ENCODE data around the gene COX19.

COX19 gene

DNA sequence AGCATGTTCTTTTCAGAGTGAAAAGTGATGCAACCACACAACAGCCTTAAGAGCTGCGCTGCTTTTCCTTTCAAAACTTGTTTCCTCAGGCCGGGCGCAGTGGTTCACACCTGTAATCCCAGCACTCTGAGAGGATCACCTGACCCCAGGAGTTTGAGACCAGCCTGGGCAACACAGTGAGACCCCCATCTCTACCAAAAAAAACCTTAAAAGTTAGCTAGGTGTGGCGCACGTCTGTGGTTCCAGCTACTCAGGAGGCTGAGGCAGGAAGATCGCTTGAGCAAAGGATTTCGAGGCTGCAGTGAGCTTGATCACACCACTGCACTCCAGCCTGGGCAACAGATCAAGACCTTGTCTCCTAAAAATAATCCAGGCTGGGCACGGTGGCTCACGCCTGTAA lies 2.0 kb downstream of the COX19 start:
- Histone ChIP-seq H3K79me2 (ENCODE audit: control insufficient read depth, insufficient read depth, low read length, unreplicated experiment) (peaks cover 44% of the 10 kb centered on the region), H3K4me3 (ENCODE audit: low read depth, low read length) (no peak overlapping the region), H3K36me3 (ENCODE audit: insufficient read depth, low read length) (peaks cover 19% of the 10 kb centered on the region), H3K4me1 (ENCODE audit: control insufficient read depth, insufficient read depth, low read length, unreplicated experiment) (peaks cover 9% of the 10 kb centered on the region), H3K27me3 (ENCODE audit: insufficient read depth, low read length) (no peaks in the 10 kb centered on the region), H3K27ac (ENCODE audit: low read depth, low read length) (no peak overlapping the region), H2AFZ (ENCODE audit: low read length, unreplicated experiment) (no peak overlapping the region)

DNA sequence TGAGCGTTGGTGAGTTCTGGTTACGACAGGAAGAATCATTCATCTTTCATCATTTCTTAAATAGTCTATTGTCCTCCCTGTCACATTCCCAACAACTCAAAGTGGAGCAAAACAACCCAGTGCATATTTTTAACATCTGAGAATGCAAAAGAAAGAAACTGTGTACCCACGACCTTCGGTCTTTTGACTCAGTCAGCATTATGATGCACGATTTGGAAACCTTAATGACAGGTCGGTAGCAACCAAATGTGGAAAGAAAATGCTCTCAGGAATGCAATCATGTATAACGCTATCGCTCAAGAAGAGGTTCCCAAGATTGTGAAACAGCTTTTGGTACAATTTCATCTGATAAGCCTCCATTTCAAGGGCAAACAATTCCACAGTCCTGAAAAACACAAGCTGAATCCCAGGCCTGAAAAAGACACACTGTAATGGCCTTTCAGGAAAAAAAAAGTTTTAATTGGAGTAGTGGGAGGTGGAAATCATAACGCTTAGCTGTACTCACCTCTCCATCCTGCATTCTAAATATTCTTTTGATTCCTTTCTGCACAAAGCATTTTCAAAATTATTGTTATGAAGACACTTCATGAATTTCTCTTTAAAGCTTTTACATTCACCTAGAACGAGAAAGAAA lies 2.6 kb downstream of the COX19 start:
- H3K36me3 ChIP-seq (ENCODE audit: insufficient read depth, low read length), result peaks cover 21% of the 10 kb centered on the region
- H3K27me3 ChIP-seq (ENCODE audit: insufficient read depth, low read length), result no peaks in the 10 kb centered on the region
- H3K27ac ChIP-seq (ENCODE audit: low read depth, low read length), result no peak overlapping the region
- peaks cover 9% of the 10 kb centered on the region for H3K4me1 ChIP-seq (ENCODE audit: control insufficient read depth, insufficient read depth, low read length, unreplicated experiment)
- H2AFZ ChIP-seq (ENCODE audit: low read length, unreplicated experiment), result no peak overlapping the region
- peaks cover 44% of the 10 kb centered on the region for H3K79me2 ChIP-seq (ENCODE audit: control insufficient read depth, insufficient read depth, low read length, unreplicated experiment)
- no peak overlapping the region for H3K4me3 ChIP-seq (ENCODE audit: low read depth, low read length)

DNA sequence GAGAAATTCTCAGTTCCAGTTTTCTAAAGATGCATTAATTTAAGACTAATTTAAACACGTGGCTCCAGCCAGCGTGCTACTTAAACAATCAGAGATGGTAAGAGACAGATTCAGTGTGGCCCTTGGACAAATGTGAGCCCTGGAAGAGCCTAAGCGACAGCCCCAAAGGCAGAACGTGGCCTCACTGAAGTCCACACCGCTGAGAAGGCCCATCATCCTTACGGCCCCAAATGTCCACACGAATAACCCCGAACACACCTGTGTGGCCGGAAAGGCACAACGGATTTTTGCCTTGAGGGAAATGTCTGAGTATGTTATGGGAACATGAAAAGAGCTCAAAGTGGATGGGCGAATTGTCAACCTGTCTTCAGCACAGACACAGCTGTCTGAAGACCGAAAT lies 3.2 kb downstream of the COX19 start:
- peaks cover 44% of the 10 kb centered on the region for H3K79me2 ChIP-seq (ENCODE audit: control insufficient read depth, insufficient read depth, low read length, unreplicated experiment)
- no peak overlapping the region for H3K4me3 ChIP-seq (ENCODE audit: low read depth, low read length)
- peaks cover 9% of the 10 kb centered on the region for H3K4me1 ChIP-seq (ENCODE audit: control insufficient read depth, insufficient read depth, low read length, unreplicated experiment)
- H3K27ac ChIP-seq (ENCODE audit: low read depth, low read length), result no peak overlapping the region
- no peaks in the 10 kb centered on the region for H3K27me3 ChIP-seq (ENCODE audit: insufficient read depth, low read length)
- H2AFZ ChIP-seq (ENCODE audit: low read length, unreplicated experiment), result no peak overlapping the region
- H3K36me3 ChIP-seq (ENCODE audit: insufficient read depth, low read length), result peaks cover 26% of the 10 kb centered on the region

DNA sequence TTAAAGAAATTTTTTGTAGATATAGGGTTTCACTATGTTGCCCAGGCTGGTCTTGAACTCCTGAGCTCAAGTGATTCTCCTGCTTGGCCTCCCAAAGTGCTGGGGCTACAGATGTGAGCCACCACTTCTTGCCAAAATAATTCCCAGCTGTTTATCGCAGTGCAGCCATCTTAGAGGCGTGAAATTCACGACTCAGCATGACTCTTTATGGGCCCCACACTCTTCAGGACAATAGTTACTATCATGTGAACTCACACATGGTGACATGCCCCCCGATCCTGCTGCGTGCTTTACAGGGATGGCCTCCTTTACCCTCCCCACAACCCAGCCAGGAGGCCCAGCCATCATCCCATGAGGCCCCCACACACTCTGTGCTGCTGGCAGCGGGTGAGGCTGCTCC lies 4.6 kb downstream of the COX19 start:
- Histone ChIP-seq H3K27me3 (ENCODE audit: insufficient read depth, low read length) (no peaks in the 10 kb centered on the region), H3K27ac (ENCODE audit: low read depth, low read length) (no peak overlapping the region), H3K4me3 (ENCODE audit: low read depth, low read length) (no peak overlapping the region), H3K79me2 (ENCODE audit: control insufficient read depth, insufficient read depth, low read length, unreplicated experiment) (peaks cover 44% of the 10 kb centered on the region), H2AFZ (ENCODE audit: low read length, unreplicated experiment) (no peak overlapping the region), H3K4me1 (ENCODE audit: control insufficient read depth, insufficient read depth, low read length, unreplicated experiment) (peaks cover 9% of the 10 kb centered on the region), H3K36me3 (ENCODE audit: insufficient read depth, low read length) (peaks cover 26% of the 10 kb centered on the region)

DNA sequence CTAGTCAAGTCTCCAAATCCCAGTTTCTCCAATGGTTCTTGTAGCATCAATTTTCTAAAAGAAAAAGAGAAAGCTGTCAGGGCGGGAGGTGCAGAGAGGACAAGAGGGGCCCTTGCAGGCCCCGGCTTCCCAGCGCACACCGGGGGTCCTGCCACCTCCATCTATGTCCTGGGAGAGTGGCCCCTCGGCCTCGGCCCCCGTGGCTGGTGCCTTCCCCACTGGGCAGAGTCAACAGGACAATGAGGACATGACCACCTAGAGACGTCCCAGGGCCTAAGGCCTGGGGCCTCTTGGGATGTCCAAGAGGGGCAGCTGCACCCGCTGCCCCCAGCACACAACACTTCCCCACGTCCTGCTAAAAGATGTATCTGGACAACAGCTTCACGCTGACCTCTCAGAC lies 5.9 kb downstream of the COX19 start:
- H3K4me3 ChIP-seq (ENCODE audit: low read depth, low read length), result no peak overlapping the region
- H3K27me3 ChIP-seq (ENCODE audit: insufficient read depth, low read length), result no peaks in the 10 kb centered on the region
- H3K4me1 ChIP-seq (ENCODE audit: control insufficient read depth, insufficient read depth, low read length, unreplicated experiment), result peaks cover 9% of the 10 kb centered on the region
- peaks cover 35% of the 10 kb centered on the region for H3K79me2 ChIP-seq (ENCODE audit: control insufficient read depth, insufficient read depth, low read length, unreplicated experiment)
- H2AFZ ChIP-seq (ENCODE audit: low read length, unreplicated experiment), result no peak overlapping the region
- H3K27ac ChIP-seq (ENCODE audit: low read depth, low read length), result no peak overlapping the region
- H3K36me3 ChIP-seq (ENCODE audit: insufficient read depth, low read length), result peaks cover 26% of the 10 kb centered on the region

DNA sequence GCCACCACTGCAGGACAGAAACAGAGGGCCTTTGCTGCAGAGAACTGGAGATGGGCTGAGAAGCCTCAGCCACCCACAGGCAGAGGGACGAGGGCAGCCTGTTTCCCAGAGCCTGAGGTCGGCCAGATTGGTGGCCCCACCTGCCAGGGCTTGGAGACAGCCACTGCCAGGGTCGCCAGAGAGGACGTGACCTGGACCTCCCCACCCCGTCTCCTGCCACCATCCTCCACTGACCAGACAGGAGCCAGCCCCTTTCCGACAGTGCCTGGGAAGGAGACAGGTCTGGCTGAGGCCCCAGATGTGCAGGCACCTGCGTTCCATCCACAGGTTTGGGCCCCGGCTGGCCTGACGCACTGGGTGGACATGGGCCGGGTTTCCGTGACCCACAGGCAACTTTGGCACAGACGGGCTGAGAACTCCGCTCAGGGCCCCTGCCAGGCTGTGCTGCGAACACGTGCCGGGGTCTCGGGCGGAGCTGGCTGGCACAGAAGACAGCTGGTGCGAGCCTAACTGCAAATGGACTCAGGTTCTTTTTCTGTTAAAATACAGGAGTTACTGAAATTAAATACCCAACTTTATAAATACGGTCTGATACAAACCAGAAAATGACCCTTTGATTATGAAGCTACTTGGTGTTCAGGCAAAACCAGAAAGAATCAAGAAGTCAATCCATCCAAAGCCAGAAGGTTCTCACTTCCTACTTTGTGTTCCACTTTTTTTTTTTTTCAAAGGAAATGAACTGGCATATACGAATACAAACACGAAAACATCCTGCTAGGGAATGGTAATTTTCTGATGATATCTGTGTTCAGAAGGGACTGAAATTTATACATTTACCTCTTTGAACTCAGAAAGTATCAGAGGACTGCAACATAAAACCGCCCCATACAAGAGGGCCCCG lies 6.9 kb downstream of the COX19 start:
- peaks cover 26% of the 10 kb centered on the region for H3K36me3 ChIP-seq (ENCODE audit: insufficient read depth, low read length)
- peaks cover 9% of the 10 kb centered on the region for H3K4me1 ChIP-seq (ENCODE audit: control insufficient read depth, insufficient read depth, low read length, unreplicated experiment)
- peaks cover 25% of the 10 kb centered on the region for H3K79me2 ChIP-seq (ENCODE audit: control insufficient read depth, insufficient read depth, low read length, unreplicated experiment)
- H3K27ac ChIP-seq (ENCODE audit: low read depth, low read length), result no peak overlapping the region
- H2AFZ ChIP-seq (ENCODE audit: low read length, unreplicated experiment), result no peak overlapping the region
- H3K4me3 ChIP-seq (ENCODE audit: low read depth, low read length), result no peak overlapping the region
- peaks cover 4% of the 10 kb centered on the region; the same call in 1 of the 2 replicates for H3K27me3 ChIP-seq (ENCODE audit: insufficient read depth, low read length)

GRCh38 chr7:967361-968082 lies 7.8 kb downstream of the COX19 start:
- no peak overlapping the region for H3K4me3 ChIP-seq (ENCODE audit: low read depth, low read length)
- no peak overlapping the region for H3K27ac ChIP-seq (ENCODE audit: low read depth, low read length)
- H3K27me3 ChIP-seq (ENCODE audit: insufficient read depth, low read length), result peaks cover 13% of the 10 kb centered on the region; the same call in 1 of the 2 replicates
- no peak overlapping the region for H2AFZ ChIP-seq (ENCODE audit: low read length, unreplicated experiment)
- H3K79me2 ChIP-seq (ENCODE audit: control insufficient read depth, insufficient read depth, low read length, unreplicated experiment), result peaks cover 16% of the 10 kb centered on the region
- no peaks in the 10 kb centered on the region for H3K4me1 ChIP-seq (ENCODE audit: control insufficient read depth, insufficient read depth, low read length, unreplicated experiment)
- peaks cover 20% of the 10 kb centered on the region for H3K36me3 ChIP-seq (ENCODE audit: insufficient read depth, low read length)

- Histone ChIP-seq H3K4me3 (ENCODE audit: low read depth, low read length) (no peak overlapping the region), H3K79me2 (ENCODE audit: control insufficient read depth, insufficient read depth, low read length, unreplicated experiment) (peaks cover 8% of the 10 kb centered on the region), H3K4me1 (ENCODE audit: control insufficient read depth, insufficient read depth, low read length, unreplicated experiment) (no peaks in the 10 kb centered on the region), H3K36me3 (ENCODE audit: insufficient read depth, low read length) (peaks cover 12% of the 10 kb centered on the region; the same call in 1 of the 2 replicates), H3K27me3 (ENCODE audit: insufficient read depth, low read length) (peaks cover 15% of the 10 kb centered on the region; the same call in 1 of the 2 replicates), H2AFZ (ENCODE audit: low read length, unreplicated experiment) (no peak overlapping the region), H3K27ac (ENCODE audit: low read depth, low read length) (no peak overlapping the region)
These were observed 8.9 kb downstream of the COX19 start for GRCh38 chr7:966291-967069.

- Histone ChIP-seq H3K79me2 (ENCODE audit: control insufficient read depth, insufficient read depth, low read length, unreplicated experiment) (no peaks in the 10 kb centered on the region), H2AFZ (ENCODE audit: low read length, unreplicated experiment) (no peak overlapping the region), H3K36me3 (ENCODE audit: insufficient read depth, low read length) (peaks cover 7% of the 10 kb centered on the region; the same call in 1 of the 2 replicates), H3K27me3 (ENCODE audit: insufficient read depth, low read length) (peaks cover 15% of the 10 kb centered on the region; the same call in 1 of the 2 replicates), H3K4me3 (ENCODE audit: low read depth, low read length) (no peak overlapping the region), H3K4me1 (ENCODE audit: control insufficient read depth, insufficient read depth, low read length, unreplicated experiment) (no peaks in the 10 kb centered on the region), H3K27ac (ENCODE audit: low read depth, low read length) (no peak overlapping the region)
These were observed 10.7 kb downstream of the COX19 start for GRCh38 chr7:964401-965231.
